ENCODE measurements around the gene CYSTM1. TPM values are rescaled to one million over a fixed set of nuclear protein-coding genes. Genes with fewer than 3 reads are reported as not detected.

Gene CYSTM1
- total RNA-seq, 1 experiment from 2014 or later = 27.2 TPM

DNA sequence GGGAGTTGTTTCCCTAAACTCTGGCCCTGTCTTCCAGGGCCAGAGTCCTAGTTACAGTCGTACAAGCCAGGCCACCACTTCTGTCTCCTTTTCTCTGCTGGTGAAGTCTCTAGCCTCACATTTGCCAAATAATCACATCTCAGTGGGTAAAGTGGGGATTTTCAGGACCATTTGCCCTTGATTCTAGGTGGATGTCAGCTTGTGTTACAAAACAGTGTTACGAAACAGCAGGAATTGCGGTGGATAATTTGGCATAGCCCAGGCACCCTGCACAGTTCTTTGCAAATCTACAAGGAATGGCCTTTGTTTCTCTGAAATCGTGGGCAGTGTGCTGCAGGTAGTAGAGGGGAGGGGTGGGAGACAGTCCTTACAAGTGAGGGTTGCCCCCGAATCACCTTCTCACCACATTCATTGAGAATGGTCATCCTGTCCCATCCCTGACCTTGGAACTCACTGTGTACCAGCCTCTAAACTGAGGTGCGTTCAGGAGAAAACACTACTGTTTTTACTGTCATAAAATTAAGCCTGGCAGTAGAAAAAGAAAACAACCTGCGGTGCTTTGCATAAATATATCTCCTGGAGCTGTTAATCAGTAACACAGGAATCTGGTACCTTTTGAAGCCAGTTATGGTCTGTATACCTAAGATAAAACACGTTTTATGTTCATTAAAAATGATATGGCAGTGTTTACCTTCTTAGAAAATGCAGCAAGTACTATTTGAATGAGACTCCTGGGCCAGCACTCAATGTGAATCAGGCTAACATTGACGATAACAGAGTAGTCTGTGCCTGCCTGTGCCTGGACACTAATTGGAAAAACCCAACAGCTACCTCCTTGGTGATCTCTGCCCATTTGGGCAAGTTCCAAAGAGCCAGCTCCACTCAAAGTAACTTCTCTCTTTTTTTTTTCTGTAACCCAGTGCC, 44.3 kb downstream of the CYSTM1 start:
- Histone ChIP-seq H4K20me1 (ENCODE audit: insufficient read depth) (peaks cover 7% of the 10 kb centered on the region; the same call in 1 of the 2 replicates), H3K27me3 (ENCODE audit: insufficient read depth, low read depth) (no peaks in the 10 kb centered on the region), H3K27ac (no peak overlapping the region), H3F3A (ENCODE audit: insufficient read depth, low read depth) (peaks cover 27% of the 10 kb centered on the region; the same call in 1 of the 2 replicates), H3K4me2 (no peak overlapping the region), H3K9me2 (ENCODE audit: insufficient read depth) (no peaks in the 10 kb centered on the region), H2AFZ (no peak overlapping the region), H3K4me1 (replicated peaks; ENCODE audit: insufficient read depth) (peaks cover 45% of the 10 kb centered on the region), H3K4me3 (no peak overlapping the region), H3K9me3 (ENCODE audit: insufficient read depth, low read depth) (no peaks in the 10 kb centered on the region), H3K79me2 (ENCODE audit: low read depth) (no peaks in the 10 kb centered on the region), H3K36me3 (ENCODE audit: low read depth) (0 out of 2 replicates have a peak, but pooled peaks cover 4% of the 10 kb centered on the region)
- intact Hi-C loops (cut with micrococcal nuclease; ENCODE audit: unreplicated experiment) = no loop called here
- TF ChIP-seq EZH2 (IDR thresholded peaks at IDR 0.05; ENCODE audit: low read depth) = no peak
- no peak for TF ChIP-seq CTCF (conservative IDR thresholded peaks at IDR 0.05)
- ChIA-PET POLR2A (ENCODE audit: unreplicated experiment) (no interaction called here), CTCF (no interaction called here)
- BruUV-seq (replicated peaks) = no TSS peak
- DNase-seq = no peak

DNA sequence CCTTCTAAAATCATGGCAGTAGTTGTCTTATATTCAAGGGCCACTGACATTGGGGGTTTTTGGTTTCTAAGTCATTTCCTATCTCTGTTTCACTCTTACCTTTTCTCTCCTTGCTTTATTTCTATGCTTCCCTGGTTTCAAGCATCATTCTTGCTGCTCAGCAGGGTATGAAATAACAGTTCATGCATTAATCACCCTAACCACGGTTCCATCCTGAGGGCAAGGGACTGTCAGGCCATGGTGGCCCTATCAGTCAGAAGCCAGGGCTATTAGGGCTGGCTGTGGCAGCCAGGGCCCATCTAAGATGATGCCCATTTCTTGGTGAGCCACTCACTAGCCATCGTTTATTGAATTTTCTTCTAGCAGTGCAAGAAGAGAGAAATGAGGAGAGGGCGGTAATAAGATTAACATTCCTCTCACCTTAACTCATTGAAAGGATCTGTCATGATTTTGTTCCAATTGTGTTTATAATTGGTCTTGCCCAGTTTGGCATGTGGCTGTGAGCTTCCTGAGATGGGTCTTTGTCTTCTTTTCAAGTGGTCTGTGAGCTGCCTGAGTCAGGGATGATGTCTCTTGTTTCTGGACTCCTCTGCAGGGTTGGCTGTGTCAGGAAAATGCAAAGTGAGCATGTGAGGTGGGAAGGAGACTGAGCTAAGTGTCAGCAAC, 45.2 kb downstream of the CYSTM1 start:
- no peak overlapping the region for H2AFZ ChIP-seq
- H3K9me3 ChIP-seq (ENCODE audit: insufficient read depth, low read depth) = no peaks in the 10 kb centered on the region
- peaks cover 39% of the 10 kb centered on the region for H3K4me1 ChIP-seq (replicated peaks; ENCODE audit: insufficient read depth)
- intact Hi-C loops (cut with micrococcal nuclease; ENCODE audit: unreplicated experiment) = loop anchor here (10.0 kb wide), 1 partner anchor 135 kb away; no protein-coding TSS in a partner anchor
- TF ChIP-seq EZH2 (IDR thresholded peaks at IDR 0.05; ENCODE audit: low read depth) (no peak), CTCF (conservative IDR thresholded peaks at IDR 0.05) (no peak)
- H3K36me3 ChIP-seq (ENCODE audit: low read depth) = 0 out of 2 replicates have a peak, but pooled peaks cover 4% of the 10 kb centered on the region
- H4K20me1 ChIP-seq (ENCODE audit: insufficient read depth) = peaks cover 5% of the 10 kb centered on the region; the same call in 1 of the 2 replicates
- H3K4me3 ChIP-seq = no peak overlapping the region
- H3K4me2 ChIP-seq = no peak overlapping the region
- ChIA-PET POLR2A (ENCODE audit: unreplicated experiment) (no interaction called here), CTCF (no interaction called here)
- DNase-seq = peak in 1 of 2 experiments; percentile 46
- no peak overlapping the region for H3K27ac ChIP-seq
- H3K9me2 ChIP-seq (ENCODE audit: insufficient read depth) = no peaks in the 10 kb centered on the region
- peaks cover 26% of the 10 kb centered on the region; the same call in 1 of the 2 replicates for H3F3A ChIP-seq (ENCODE audit: insufficient read depth, low read depth)
- no peaks in the 10 kb centered on the region for H3K79me2 ChIP-seq (ENCODE audit: low read depth)
- H3K27me3 ChIP-seq (ENCODE audit: insufficient read depth, low read depth) = no peaks in the 10 kb centered on the region
- no TSS peak for BruUV-seq (replicated peaks)

- Histone ChIP-seq H3K9me2 (ENCODE audit: insufficient read depth) (no peaks in the 10 kb centered on the region), H3K27me3 (ENCODE audit: insufficient read depth, low read depth) (no peaks in the 10 kb centered on the region), H2AFZ (no peak overlapping the region), H3K4me1 (replicated peaks; ENCODE audit: insufficient read depth) (peaks cover 34% of the 10 kb centered on the region), H3K27ac (no peak overlapping the region), H3K9me3 (ENCODE audit: insufficient read depth, low read depth) (no peaks in the 10 kb centered on the region), H3K79me2 (ENCODE audit: low read depth) (no peaks in the 10 kb centered on the region), H3K4me2 (no peak overlapping the region), H3F3A (ENCODE audit: insufficient read depth, low read depth) (peaks cover 21% of the 10 kb centered on the region; the same call in 1 of the 2 replicates), H3K36me3 (ENCODE audit: low read depth) (0 out of 2 replicates have a peak, but pooled peaks cover 4% of the 10 kb centered on the region), H3K4me3 (no peak overlapping the region), H4K20me1 (ENCODE audit: insufficient read depth) (no peaks in the 10 kb centered on the region)
- intact Hi-C loops (cut with micrococcal nuclease; ENCODE audit: unreplicated experiment) = loop anchor here (10.0 kb wide), 1 partner anchor 136 kb away; no protein-coding TSS in a partner anchor
- no peak for TF ChIP-seq CTCF (conservative IDR thresholded peaks at IDR 0.05)
- TF ChIP-seq EZH2 (IDR thresholded peaks at IDR 0.05; ENCODE audit: low read depth) = no peak
- BruUV-seq (replicated peaks) = no TSS peak
- DNase-seq = no peak
- CTCF ChIA-PET = no interaction called here
- POLR2A ChIA-PET (ENCODE audit: unreplicated experiment) = no interaction called here
Measured at GRCh38 chr5:140220698-140221064, 45.7 kb downstream of the CYSTM1 start.
